IMR-90 (cell line): ENCODE results near the gene PRPS2. TPM values are rescaled to one million over a fixed set of nuclear protein-coding genes. Genes with fewer than 3 reads are reported as not detected.

ENCODE experiments used
- ATAC-seq: fragments of 200-7000 bp; cut with Tn5 transposase; 2 replicates; pipeline ENCODE4 v1.9.1; 2020; ENCODE audit warnings: low read depth, mild to moderate bottlenecking, moderate library complexity
- BruUV-seq: library from RNA; stranded (reverse); fragments of 400-500 nt; replicated peaks from 2 replicates; lab custom pipeline; 2021; lab: Mats Ljungman, UMichigan
- CTCF ChIA-PET: fragments of 300-600 bp; formaldehyde crosslinking; extraction: SDS; loops from one replicate; lab custom pipeline; 2021; ENCODE audit warnings: antibody characterized with exemption; lab: Yijun Ruan, JAX
- POLR2A ChIA-PET: fragments of 300-600 bp; sonication (Branson Sonifier 250); formaldehyde crosslinking; loops from one replicate; lab custom pipeline; 2022; ENCODE audit warnings: antibody characterized with exemption; ENCODE audit not compliant: unreplicated experiment; lab: Charles Lee
- DNase-seq: peaks from one replicate; pipeline ENCODE4 v3.0.0; 2013
- H2AFZ ChIP-seq: replicated peaks from 2 replicates; pipeline ENCODE3; 2013; ENCODE audit warnings: low read length, mild to moderate bottlenecking; ENCODE audit not compliant: poor library complexity
- H2AK5ac ChIP-seq: 2 replicates; pipeline ENCODE4 v1.6.1; 2013; ENCODE audit warnings: low read depth, low read length, inconsistent platforms
- H2AK9ac ChIP-seq: replicated peaks from 2 replicates; pipeline ENCODE3; 2013; ENCODE audit warnings: mild to moderate bottlenecking, low read depth, low read length, moderate library complexity; ENCODE audit not compliant: poor library complexity
- H2BK120ac ChIP-seq: 2 replicates; pipeline ENCODE4 v1.6.1; 2013; ENCODE audit warnings: low read depth, low read length, inconsistent platforms
- H2BK15ac ChIP-seq: 3 replicates; pipeline ENCODE4 v1.6.1; 2013; ENCODE audit warnings: low read depth, low read length, inconsistent platforms
- H2BK20ac ChIP-seq: 2 replicates; pipeline ENCODE4 v1.6.1; 2013; ENCODE audit warnings: low read depth, mild to moderate bottlenecking, inconsistent platforms, low read length, moderate library complexity
- H2BK5ac ChIP-seq: 2 replicates; pipeline ENCODE4 v1.6.1; 2013; ENCODE audit warnings: mild to moderate bottlenecking, low read depth, low read length, inconsistent platforms; ENCODE audit not compliant: poor library complexity, severe bottlenecking
- H3K14ac ChIP-seq: replicated peaks from 2 replicates; pipeline ENCODE4 v1.6.1; 2013; ENCODE audit warnings: low read depth, low read length, inconsistent platforms
- H3K18ac ChIP-seq: 2 replicates; pipeline ENCODE4 v1.6.1; 2013; ENCODE audit warnings: low read depth, low read length, control low read depth
- H3K23ac ChIP-seq: 2 replicates; pipeline ENCODE4 v1.6.1; 2013; ENCODE audit warnings: low read depth, low read length, inconsistent platforms
- H3K27ac ChIP-seq: 2 replicates; pipeline ENCODE4 v1.5.1; 2013; ENCODE audit warnings: mild to moderate bottlenecking, control low read depth, low read length; ENCODE audit not compliant: insufficient read depth
- H3K27me3 ChIP-seq: 2 replicates; pipeline ENCODE4 v1.6.1; 2013; ENCODE audit warnings: low read length; ENCODE audit not compliant: control insufficient read depth, insufficient read depth
- H3K36me3 ChIP-seq: 2 replicates; pipeline ENCODE4 v1.6.1; 2013; ENCODE audit warnings: low read length, mixed read lengths; ENCODE audit not compliant: control insufficient read depth, insufficient read depth
- H3K4ac ChIP-seq: 2 replicates; pipeline ENCODE4 v1.6.1; 2013; ENCODE audit warnings: low read depth, low read length, inconsistent platforms
- H3K4me1 ChIP-seq: 2 replicates; pipeline ENCODE4 v1.6.1; 2013; ENCODE audit warnings: low read length, mixed read lengths; ENCODE audit not compliant: control insufficient read depth, insufficient read depth
- H3K4me2 ChIP-seq: 2 replicates; pipeline ENCODE4 v1.6.1; 2013; ENCODE audit warnings: low read depth, mild to moderate bottlenecking, control low read depth, low read length, moderate library complexity
- H3K4me3 ChIP-seq: 2 replicates; pipeline ENCODE4 v1.5.1; 2013; ENCODE audit warnings: low read depth, mild to moderate bottlenecking, control low read depth, low read length, moderate library complexity; ENCODE audit not compliant: insufficient read depth
- H3K56ac ChIP-seq: 2 replicates; pipeline ENCODE4 v1.6.1; 2013; ENCODE audit warnings: low read length, inconsistent platforms; ENCODE audit not compliant: insufficient read depth; ENCODE audit errors: extremely low read depth
- H3K79me1 ChIP-seq, 2 experiments: 2 replicates each; pipeline ENCODE4 v1.6.1; 2013; ENCODE audit warnings: low read length in 2 of 2, inconsistent platforms in 1 of 2, low read depth in 1 of 2
- H3K9ac ChIP-seq: 2 replicates; pipeline ENCODE4 v1.6.1; 2013; ENCODE audit warnings: low read depth, low read length, control low read depth
- H3K9me1 ChIP-seq: 2 replicates; pipeline ENCODE4 v1.6.1; 2013; ENCODE audit warnings: low read length, inconsistent platforms; ENCODE audit not compliant: insufficient read depth
- H3K9me3 ChIP-seq: 2 replicates; pipeline ENCODE4 v1.6.1; 2013; ENCODE audit warnings: low read length; ENCODE audit not compliant: control insufficient read depth, insufficient read depth
- H4K20me1 ChIP-seq: 2 replicates; pipeline ENCODE4 v1.6.1; 2013; ENCODE audit warnings: low read length, inconsistent platforms; ENCODE audit not compliant: insufficient read depth
- H4K5ac ChIP-seq: 2 replicates; pipeline ENCODE4 v1.6.1; 2013; ENCODE audit warnings: mild to moderate bottlenecking, low read depth, low read length, control low read depth
- H4K8ac ChIP-seq, 2 experiments: 2 replicates each; pipeline ENCODE4 v1.6.1; 2013; ENCODE audit warnings: low read depth in 2 of 2, low read length in 2 of 2, control low read depth in 1 of 2, inconsistent platforms in 1 of 2
- H4K91ac ChIP-seq: 2 replicates; pipeline ENCODE4 v1.6.1; 2013; ENCODE audit warnings: low read depth, low read length, inconsistent platforms; ENCODE audit not compliant: insufficient read depth
- CEBPB ChIP-seq: IDR thresholded peaks from 2 replicates; pipeline ENCODE4 v1.6.1; 2012; ENCODE audit warnings: low read depth, low read length, improper control_type of control experiment
- RCOR1 ChIP-seq: IDR thresholded peaks from 2 replicates; pipeline ENCODE4 v1.6.1; 2012; ENCODE audit warnings: mild to moderate bottlenecking, low read length, improper control_type of control experiment; ENCODE audit not compliant: insufficient replicate concordance
- WGBS, 2 experiments: methylation state at CpG; one replicate each; pipeline versions ENCODE4 v1.1.5 to v1.1.7; 2013; ENCODE audit warnings: missing lambda C conversion rate in 2 of 2; ENCODE audit not compliant: insufficient read length in 1 of 2; ENCODE audit errors: extremely low coverage in 2 of 2; 5-methylcytosine and 5-hydroxymethylcytosine counted together
- dilution Hi-C: fragments of 300-500 bp; cut with HindIII; formaldehyde crosslinking; loops from one replicate; pipeline ENCODE4 v1.14.3; 2018; ENCODE audit warnings: low sequenced_read_pairs; ENCODE audit not compliant: unreplicated experiment
- in situ Hi-C: fragments of 300-500 bp; cut with MboI; formaldehyde crosslinking; loops from 3 replicates; pipeline ENCODE4 v1.14.3; 2019; ENCODE audit warnings: low sequenced_read_pairs, inconsistent platforms, mixed read lengths
- intact Hi-C: fragments of 100-400 bp; cut with micrococcal nuclease; formaldehyde crosslinking; loops from 2 replicates; pipeline ENCODE4 v1.10.0; 2022
- polyA plus RNA-seq, 3 experiments: library from polyadenylated mRNA; depleted of rRNA; stranded (reverse); fragments of >200 nt; gene quantifications; 2 replicates each; pipeline ENCODE4 v1.2.3, GENCODE V29; 2012; ENCODE audit warnings: low replicate concordance in 1 of 3
- total RNA-seq: library from RNA; depleted of rRNA; stranded (reverse); fragments of >200 nt; gene quantifications from 2 replicates; pipeline ENCODE4 v1.2.3, GENCODE V29; 2012

Gene PRPS2
- total and polyA plus RNA-seq, 2 of the 4 experiments (the other 2 are of a cell fraction) = 20.4 to 48.0 TPM

- Histone ChIP-seq H4K20me1 (no peaks in the 10 kb centered on the region), H3K9ac (no peak overlapping the region), H3K9me1 (no peaks in the 10 kb centered on the region), H3K56ac (no peak overlapping the region), H3K79me1 (no peaks in the 10 kb centered on the region), H2BK15ac (no peak overlapping the region), H2BK20ac (no peak overlapping the region), H3K36me3 (no peaks in the 10 kb centered on the region), H4K5ac (no peak overlapping the region), H3K23ac (no peak overlapping the region), H4K91ac (no peak overlapping the region), H3K4me2 (no peak overlapping the region), H3K18ac (no peak overlapping the region), H3K14ac (no peak overlapping the region), H3K4me3 (no peak overlapping the region), H2AK9ac (no peak overlapping the region), H3K4me1 (no peaks in the 10 kb centered on the region), H3K27ac (no peak overlapping the region), H3K27me3 (no peaks in the 10 kb centered on the region), H2BK5ac (no peak overlapping the region), H3K4ac (no peak overlapping the region), H4K8ac (no peak overlapping the region), H2AFZ (peak overlapping the region; percentile 41), H2AK5ac (no peak overlapping the region), H2BK120ac (no peak overlapping the region), H3K9me3 (0 out of 2 replicates have a peak, but pooled peaks cover 2% of the 10 kb centered on the region)
- no peak for DNase-seq
- dilution Hi-C loops = no loop called here
- in situ Hi-C loops = no loop called here
- ATAC-seq = no peak
- intact Hi-C loops = no loop called here
- WGBS, 2 experiments = no CpG with 5 or more reads among the region's 7 CpGs
- TF ChIP-seq CEBPB = peak; percentile 65; the same call in 1 of the 2 replicates
- no peak for TF ChIP-seq RCOR1
- ChIA-PET CTCF (no interaction called here), POLR2A (no interaction called here)
- BruUV-seq = no TSS peak
Observed at GRCh38 chrX:12865359-12865758, 74.1 kb downstream of the PRPS2 start.
